Cardiac fibroblast (primary cell): ENCODE results near the gene GPR55.

Experiments
- DNase-seq, 2 donors: peaks; one replicate each; pipeline versions ENCODE4 v3.0.0 to v3.0.0-alpha.2; 2010; ENCODE audit warnings: low read depth in 2 of 2
- H3K4me3 ChIP-seq, 2 donors: replicated peaks in 1 of 2; 1 replicate in 1 of 2; 2 replicates in 1 of 2; pipeline ENCODE4 v1.5.1; 2011; ENCODE audit warnings: low read depth in 2 of 2, low read length in 2 of 2, mild to moderate bottlenecking in 2 of 2, moderate library complexity in 1 of 2
- TF ChIP-seq, protein P1 (sequence below): IDR thresholded peaks from one replicate; pipeline ENCODE4 v1.5.1; 2011; ENCODE audit warnings: low read depth, mild to moderate bottlenecking, low read length, inconsistent platforms

GPR55 gene

DNA sequence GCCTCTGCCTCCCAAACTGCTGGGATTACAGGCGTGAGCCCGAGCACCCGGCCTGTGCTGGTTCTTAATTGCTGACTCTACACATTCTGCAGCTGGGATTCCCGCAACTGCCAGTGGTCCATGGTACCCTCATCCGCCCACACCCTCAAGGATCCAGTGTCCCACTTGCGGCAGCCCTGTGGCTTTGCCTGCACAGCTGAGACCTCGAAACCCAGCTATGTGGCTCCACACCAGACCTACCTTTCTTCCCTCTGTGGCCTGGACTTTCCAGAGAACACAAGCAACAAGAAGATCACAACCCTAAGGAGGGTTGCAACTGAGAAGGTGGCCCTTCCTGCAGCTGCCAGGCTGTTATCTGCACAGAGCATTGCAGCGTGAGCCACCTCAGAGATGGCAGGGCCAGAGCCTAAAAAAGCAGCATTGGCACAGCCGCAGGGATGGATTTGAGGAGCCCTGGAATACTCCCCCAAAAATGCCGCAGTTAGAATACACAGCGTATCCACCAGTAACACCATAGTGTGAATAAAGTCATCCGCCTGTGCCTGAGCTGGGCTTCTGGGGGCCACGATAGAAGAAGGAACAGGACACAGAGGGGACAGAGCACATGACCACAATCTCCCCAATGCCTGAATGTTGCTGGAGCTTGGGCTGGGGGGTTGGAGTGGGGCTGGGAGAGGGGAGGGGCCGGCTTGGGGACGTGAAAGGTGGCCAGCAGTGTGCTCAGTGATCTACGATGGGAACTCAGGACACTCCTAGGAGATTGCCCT is 1.9 kb downstream of the GPR55 start:
- TF ChIP-seq, protein P1, sequence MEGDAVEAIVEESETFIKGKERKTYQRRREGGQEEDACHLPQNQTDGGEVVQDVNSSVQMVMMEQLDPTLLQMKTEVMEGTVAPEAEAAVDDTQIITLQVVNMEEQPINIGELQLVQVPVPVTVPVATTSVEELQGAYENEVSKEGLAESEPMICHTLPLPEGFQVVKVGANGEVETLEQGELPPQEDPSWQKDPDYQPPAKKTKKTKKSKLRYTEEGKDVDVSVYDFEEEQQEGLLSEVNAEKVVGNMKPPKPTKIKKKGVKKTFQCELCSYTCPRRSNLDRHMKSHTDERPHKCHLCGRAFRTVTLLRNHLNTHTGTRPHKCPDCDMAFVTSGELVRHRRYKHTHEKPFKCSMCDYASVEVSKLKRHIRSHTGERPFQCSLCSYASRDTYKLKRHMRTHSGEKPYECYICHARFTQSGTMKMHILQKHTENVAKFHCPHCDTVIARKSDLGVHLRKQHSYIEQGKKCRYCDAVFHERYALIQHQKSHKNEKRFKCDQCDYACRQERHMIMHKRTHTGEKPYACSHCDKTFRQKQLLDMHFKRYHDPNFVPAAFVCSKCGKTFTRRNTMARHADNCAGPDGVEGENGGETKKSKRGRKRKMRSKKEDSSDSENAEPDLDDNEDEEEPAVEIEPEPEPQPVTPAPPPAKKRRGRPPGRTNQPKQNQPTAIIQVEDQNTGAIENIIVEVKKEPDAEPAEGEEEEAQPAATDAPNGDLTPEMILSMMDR, result no peak
- no peak for DNase-seq
- no peak overlapping the region for H3K4me3 ChIP-seq

DNA sequence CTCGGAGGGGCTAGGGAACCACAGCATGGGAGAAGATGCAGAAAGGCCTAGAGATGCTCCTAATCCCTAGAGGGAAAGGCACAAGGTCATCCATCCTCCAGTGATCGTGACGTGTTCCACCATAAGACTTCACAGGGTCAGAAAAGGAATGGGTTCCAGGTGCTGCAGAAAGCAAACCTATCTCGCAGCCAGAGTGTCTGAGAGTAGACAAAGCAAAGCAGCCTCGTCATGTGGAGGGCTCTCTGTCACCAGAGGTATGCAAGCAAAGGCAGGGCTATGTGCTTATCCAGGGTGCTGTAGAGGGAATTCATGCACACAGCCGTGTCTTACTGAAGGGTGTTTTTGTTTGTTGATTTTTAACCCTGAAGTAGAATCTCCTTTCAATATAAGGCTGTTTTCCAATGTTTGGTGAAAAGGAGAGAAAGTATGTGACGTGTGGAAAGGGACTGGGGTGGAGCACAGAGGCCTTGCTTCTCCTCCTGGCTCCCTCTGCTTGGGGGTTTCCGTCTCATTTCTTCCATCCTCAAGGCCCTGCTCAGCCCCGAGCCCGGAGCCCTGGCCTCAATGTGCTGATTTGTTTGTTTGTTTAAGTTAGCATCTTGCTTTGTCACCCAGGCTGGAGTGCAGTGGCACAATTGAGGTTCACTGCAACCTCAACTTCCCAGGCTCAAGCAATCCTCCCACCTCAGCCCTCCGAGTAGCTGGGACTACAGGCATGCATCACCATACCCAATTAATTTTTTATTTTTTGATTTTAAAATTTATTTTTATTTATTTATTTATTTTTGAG is 3.0 kb downstream of the GPR55 start:
- H3K4me3 ChIP-seq, result no peak overlapping the region
- TF ChIP-seq, protein P1, result no peak
- DNase-seq, result no peak

DNA sequence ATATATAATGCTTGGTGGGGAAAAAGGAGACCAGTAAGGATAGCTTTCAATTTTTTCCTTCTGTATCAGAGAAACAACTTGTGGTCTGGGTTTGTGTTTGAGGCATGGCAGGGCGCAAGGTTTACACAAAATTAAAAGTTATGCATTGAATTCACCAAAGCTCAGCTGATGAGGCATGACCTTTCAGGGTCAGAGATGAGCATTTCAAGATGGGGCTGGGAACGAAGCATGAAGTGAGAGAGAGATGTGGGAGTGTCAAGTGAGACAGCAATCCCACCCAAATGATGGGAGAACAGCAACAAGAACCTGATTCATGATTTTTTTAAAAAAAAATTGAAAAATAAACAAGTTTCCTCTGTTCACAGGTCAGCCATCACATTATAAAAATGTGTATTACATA is 4.9 kb downstream of the GPR55 start:
- DNase-seq, result no peak
- H3K4me3 ChIP-seq, result no peak overlapping the region
- TF ChIP-seq, protein P1, result no peak

DNA sequence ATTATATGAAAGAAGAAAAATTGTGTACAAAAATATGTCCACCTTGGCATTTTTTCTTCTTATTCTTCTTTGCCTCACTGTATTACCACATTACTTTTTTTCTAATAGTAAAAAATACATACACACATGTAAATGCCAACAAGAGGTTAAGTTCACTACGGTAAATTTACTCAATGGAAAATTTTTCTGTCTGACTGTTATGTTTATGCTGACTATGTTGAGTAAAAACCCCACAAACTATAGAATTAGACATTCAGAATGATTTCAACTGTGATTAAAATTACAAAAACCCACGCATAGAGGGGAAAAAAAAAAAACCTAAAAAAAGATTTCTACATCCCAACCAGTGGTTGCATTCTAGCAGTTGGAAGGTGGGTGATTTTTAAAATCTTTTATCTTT is 5.4 kb downstream of the GPR55 start:
- TF ChIP-seq, protein P1, result no peak
- no peak overlapping the region for H3K4me3 ChIP-seq
- no peak for DNase-seq

DNA sequence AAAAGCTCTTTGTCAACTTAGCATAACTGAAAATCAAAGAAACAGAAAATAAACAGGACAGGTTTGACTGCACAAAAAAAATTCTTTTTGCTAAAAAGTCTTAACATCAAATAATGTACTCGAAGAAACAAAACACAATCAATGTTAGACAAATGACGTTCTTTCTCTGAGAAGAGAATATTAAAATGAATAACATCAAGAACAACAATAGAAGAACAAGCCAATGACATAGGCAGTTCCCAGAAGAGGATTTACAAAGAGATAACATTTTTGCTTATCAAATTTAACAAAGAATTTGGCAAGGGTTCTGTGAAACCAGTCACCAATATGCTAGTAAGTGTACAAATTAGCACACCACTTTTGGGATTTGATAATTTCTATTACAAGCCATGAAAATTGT is 5.8 kb downstream of the GPR55 start:
- DNase-seq, result no peak
- TF ChIP-seq, protein P1, result no peak
- no peak overlapping the region for H3K4me3 ChIP-seq

DNA sequence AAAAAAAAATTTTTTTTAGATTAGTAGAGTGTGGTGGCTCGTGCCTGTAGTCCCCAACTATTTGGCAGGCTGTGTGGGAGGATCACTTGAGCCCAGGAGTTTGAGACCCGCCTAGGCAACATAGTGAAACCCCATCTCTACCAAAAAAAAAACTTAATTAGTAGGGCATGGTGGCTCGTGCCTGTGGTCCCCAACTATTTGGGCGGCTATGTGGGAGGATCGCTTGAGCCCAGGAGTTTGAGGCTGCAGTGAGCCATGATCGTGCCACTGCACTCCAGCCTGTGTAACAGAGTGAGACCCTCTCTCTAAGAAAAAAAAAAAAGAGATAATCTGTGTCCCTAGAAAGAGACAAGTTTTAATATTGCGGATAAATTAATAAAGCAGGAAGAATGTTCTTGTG is 8.8 kb downstream of the GPR55 start:
- DNase-seq, result no peak
- no peak overlapping the region for H3K4me3 ChIP-seq
- TF ChIP-seq, protein P1, result no peak
